ENCODE measurements around the gene KAZALD1. TPM values are rescaled to one million over a fixed set of nuclear protein-coding genes. Genes with fewer than 3 reads are reported as not detected.

KAZALD1 gene
- total RNA-seq, 1 experiment from 2014 or later = 16.0 TPM

DNA sequence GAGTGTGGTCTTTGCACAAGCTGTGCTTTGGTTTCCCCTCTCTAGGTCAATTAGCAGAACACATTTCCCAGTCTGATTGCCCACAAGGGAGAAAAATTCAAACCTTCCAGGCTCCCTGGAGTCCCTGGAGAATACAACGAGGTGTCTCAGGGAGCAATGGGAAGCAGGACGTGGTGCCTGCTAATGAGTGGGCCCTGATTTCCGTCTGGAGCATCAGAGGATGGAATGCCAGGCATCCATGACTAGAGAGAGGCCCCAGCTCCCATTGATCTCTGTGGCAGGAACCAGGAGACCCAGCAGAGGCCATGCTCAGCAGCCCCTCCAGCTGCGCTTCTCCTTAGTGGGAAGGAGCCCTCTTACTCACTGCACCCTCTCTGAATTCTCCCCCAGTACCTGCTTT lies 36.1 kb downstream of the KAZALD1 start:
- no peak overlapping the region for H3K4me3 ChIP-seq (replicated peaks in 1 of 2; ENCODE audit: low read depth in 1 of 2, low read length in 2 of 2)
- H3K4me1 ChIP-seq (ENCODE audit: control insufficient read depth in 1 of 2, insufficient read depth in 2 of 2, low read length in 2 of 2) = peaks cover 0 to 18% of the 10 kb centered on the region in 2 experiments; a peak in 2 of 4 replicates
- ATAC-seq (no peak), DNase-seq (ENCODE audit: low read depth, low spot score) (no peak)
- peaks cover 6% of the 10 kb centered on the region; the same call in 1 of the 2 replicates for H3K27me3 ChIP-seq (ENCODE audit: insufficient read depth, low read length)
- H3K4me2 ChIP-seq (ENCODE audit: low read length) = no peak overlapping the region
- intact Hi-C loops (cut with micrococcal nuclease) = no loop called here
- H3K9me3 ChIP-seq (ENCODE audit: control insufficient read depth in 1 of 2, insufficient read depth in 1 of 2, low read depth in 1 of 2, low read length in 2 of 2) = no peaks in the 10 kb centered on the region
- ChIA-PET CTCF (interaction anchor here (0.9 to 9.5 kb wide), 5 partner anchors 12 to 48 kb away, joined by 3 to 414 read pairs (median 4); no protein-coding TSS in a partner anchor), POLR2A (interaction anchor here (0.8 kb wide), 2 partner anchors 37 to 44 kb away, joined by 3 to 5 read pairs; no protein-coding TSS in a partner anchor), RAD21 (ENCODE audit: low non-redundant PET in 1 of 2, low total read pairs in 2 of 2, uncharacterized antibody in 2 of 2, unreplicated experiment in 2 of 2) (interaction anchor here (0.8 to 3.9 kb wide), 2 partner anchors 44 kb away, joined by 4 to 92 read pairs; no protein-coding TSS in a partner anchor)
- no peak overlapping the region for H3K9ac ChIP-seq (ENCODE audit: low read length)
- H2AFZ ChIP-seq (ENCODE audit: low read depth, low read length, poor library complexity, severe bottlenecking) = no peak overlapping the region
- no TSS peak for BruUV-seq (replicated peaks)
- H3K9me2 ChIP-seq (ENCODE audit: insufficient read depth) = no peaks in the 10 kb centered on the region
- no peak for TF ChIP-seq EGR1 (IDR thresholded peaks at IDR 0.05; ENCODE audit: low read depth)
- TF ChIP-seq YY1 (IDR thresholded peaks at IDR 0.05; ENCODE audit: extremely low read depth, insufficient replicate concordance, low read depth, low read length) = no peak
- no peak for TF ChIP-seq CBX3 (IDR thresholded peaks at IDR 0.05; ENCODE audit: low read depth)
- TF ChIP-seq, protein P1, sequence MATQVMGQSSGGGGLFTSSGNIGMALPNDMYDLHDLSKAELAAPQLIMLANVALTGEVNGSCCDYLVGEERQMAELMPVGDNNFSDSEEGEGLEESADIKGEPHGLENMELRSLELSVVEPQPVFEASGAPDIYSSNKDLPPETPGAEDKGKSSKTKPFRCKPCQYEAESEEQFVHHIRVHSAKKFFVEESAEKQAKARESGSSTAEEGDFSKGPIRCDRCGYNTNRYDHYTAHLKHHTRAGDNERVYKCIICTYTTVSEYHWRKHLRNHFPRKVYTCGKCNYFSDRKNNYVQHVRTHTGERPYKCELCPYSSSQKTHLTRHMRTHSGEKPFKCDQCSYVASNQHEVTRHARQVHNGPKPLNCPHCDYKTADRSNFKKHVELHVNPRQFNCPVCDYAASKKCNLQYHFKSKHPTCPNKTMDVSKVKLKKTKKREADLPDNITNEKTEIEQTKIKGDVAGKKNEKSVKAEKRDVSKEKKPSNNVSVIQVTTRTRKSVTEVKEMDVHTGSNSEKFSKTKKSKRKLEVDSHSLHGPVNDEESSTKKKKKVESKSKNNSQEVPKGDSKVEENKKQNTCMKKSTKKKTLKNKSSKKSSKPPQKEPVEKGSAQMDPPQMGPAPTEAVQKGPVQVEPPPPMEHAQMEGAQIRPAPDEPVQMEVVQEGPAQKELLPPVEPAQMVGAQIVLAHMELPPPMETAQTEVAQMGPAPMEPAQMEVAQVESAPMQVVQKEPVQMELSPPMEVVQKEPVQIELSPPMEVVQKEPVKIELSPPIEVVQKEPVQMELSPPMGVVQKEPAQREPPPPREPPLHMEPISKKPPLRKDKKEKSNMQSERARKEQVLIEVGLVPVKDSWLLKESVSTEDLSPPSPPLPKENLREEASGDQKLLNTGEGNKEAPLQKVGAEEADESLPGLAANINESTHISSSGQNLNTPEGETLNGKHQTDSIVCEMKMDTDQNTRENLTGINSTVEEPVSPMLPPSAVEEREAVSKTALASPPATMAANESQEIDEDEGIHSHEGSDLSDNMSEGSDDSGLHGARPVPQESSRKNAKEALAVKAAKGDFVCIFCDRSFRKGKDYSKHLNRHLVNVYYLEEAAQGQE (IDR thresholded peaks at IDR 0.05; ENCODE audit: low read depth) = no peak
- TF ChIP-seq TCF7L2 (IDR thresholded peaks at IDR 0.05; ENCODE audit: borderline replicate concordance, extremely low read depth, insufficient read depth, insufficient read length) = no peak
- TF ChIP-seq JUND (IDR thresholded peaks at IDR 0.05) = no peak
- no peak for TF ChIP-seq SIN3A (IDR thresholded peaks at IDR 0.05; ENCODE audit: low read depth)
- TF ChIP-seq, protein P2, sequence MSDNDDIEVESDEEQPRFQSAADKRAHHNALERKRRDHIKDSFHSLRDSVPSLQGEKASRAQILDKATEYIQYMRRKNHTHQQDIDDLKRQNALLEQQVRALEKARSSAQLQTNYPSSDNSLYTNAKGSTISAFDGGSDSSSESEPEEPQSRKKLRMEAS (IDR thresholded peaks at IDR 0.05) = no peak
- no peak for TF ChIP-seq ZFX (IDR thresholded peaks at IDR 0.05)
- TF ChIP-seq FOSL1 (IDR thresholded peaks at IDR 0.05; ENCODE audit: low read depth) = no peak
- H3K27ac ChIP-seq (ENCODE audit: low read depth, low read length) = no peak overlapping the region
- no peaks in the 10 kb centered on the region for H3K79me2 ChIP-seq (ENCODE audit: insufficient read depth, low read length)
- no peaks in the 10 kb centered on the region for H3K36me3 ChIP-seq (ENCODE audit: control insufficient read depth in 1 of 2, insufficient read depth in 2 of 2, low read length in 2 of 2)
- H4K20me1 ChIP-seq (ENCODE audit: insufficient read depth) = no peaks in the 10 kb centered on the region

All from HCT116 (cell line).